NCI-H1930 (cell line): Measurements from ENCODE around the gene WDR59.
A peak's percentile ranks its signal among the peaks of the same experiment; 100 is the strongest.

Experiments
- DNase-seq, 2 experiments: peaks; one replicate each; lab custom pipeline; 2025; lab: John Stamatoyannopoulos, UW

The WDR59 gene

GRCh38 chr16:74902161-74902560 is 82.8 kb downstream of the WDR59 start:
- DNase-seq = no peak

- no peak for DNase-seq
Measured at GRCh38 chr16:74901606-74902005, 83.3 kb downstream of the WDR59 start.

GRCh38 chr16:74899816-74900215 is 85.1 kb downstream of the WDR59 start:
- no peak for DNase-seq

GRCh38 chr16:74898659-74899058 is 86.3 kb downstream of the WDR59 start:
- no peak for DNase-seq

- no peak for DNase-seq
Measured at GRCh38 chr16:74896389-74897370, 88.2 kb downstream of the WDR59 start.

- DNase-seq = no peak
Measured at GRCh38 chr16:74893541-74893940, 91.4 kb downstream of the WDR59 start.

GRCh38 chr16:74892574-74893461 is 92.1 kb downstream of the WDR59 start:
- no peak for DNase-seq

GRCh38 chr16:74888888-74889287 is 96.0 kb downstream of the WDR59 start:
- no peak for DNase-seq

- DNase-seq = no peak
Measured at GRCh38 chr16:74888232-74888862, 96.6 kb downstream of the WDR59 start.

GRCh38 chr16:74887084-74887483 is 97.8 kb downstream of the WDR59 start:
- no peak for DNase-seq

- DNase-seq = no peak
Measured at GRCh38 chr16:74877706-74878105, 107.2 kb downstream of the WDR59 start.

GRCh38 chr16:74874912-74875546 is 109.9 kb downstream of the WDR59 start:
- DNase-seq = no peak

- no peak for DNase-seq
Measured at GRCh38 chr16:74874123-74874522, 110.8 kb downstream of the WDR59 start.

- no peak for DNase-seq
Measured at GRCh38 chr16:74872302-74872701, 112.6 kb downstream of the WDR59 start.

GRCh38 chr16:74871608-74872007 is 113.3 kb downstream of the WDR59 start:
- DNase-seq = no peak

GRCh38 chr16:74868501-74868900 is 116.4 kb downstream of the WDR59 start:
- no peak for DNase-seq

- DNase-seq = no peak
Measured at GRCh38 chr16:74868035-74868434, 116.9 kb downstream of the WDR59 start.

GRCh38 chr16:74867281-74867849 is 117.6 kb downstream of the WDR59 start:
- peak; percentile 61 to 68 for DNase-seq

- DNase-seq = no peak
Measured at GRCh38 chr16:74865922-74866598, 118.9 kb downstream of the WDR59 start.

- DNase-seq = peak in 1 of 2 experiments; percentile 23
Measured at GRCh38 chr16:74862743-74863244, 122.1 kb downstream of the WDR59 start.

- DNase-seq = no peak
Measured at GRCh38 chr16:74852500-74852875, 132.4 kb downstream of the WDR59 start.
